Immature natural killer cell (primary cell): ENCODE data around the gene DES. TPM values are rescaled to one million over a fixed set of nuclear protein-coding genes. Genes with fewer than 3 reads are reported as not detected.

ENCODE experiments used
- DNase-seq, 3 donors: peaks; one replicate each; pipeline ENCODE4 v3.0.0; 2022; ENCODE audit warnings: mixed read lengths in 1 of 3
- H3K27ac Mint-ChIP-seq, 6 donors: one replicate each; pipeline ENCODE4 v1.8.0; 2020; ENCODE audit warnings: mixed read lengths in 6 of 6, mild to moderate bottlenecking in 5 of 6, inconsistent platforms in 4 of 6, moderate library complexity in 3 of 6
- H3K27me3 Mint-ChIP-seq, 3 donors: one replicate each; pipeline ENCODE4 v1.8.0; 2020 to 2021; ENCODE audit warnings: low read depth in 3 of 3, mild to moderate bottlenecking in 3 of 3, mixed read lengths in 3 of 3, moderate library complexity in 3 of 3, inconsistent platforms in 1 of 3
- H3K36me3 Mint-ChIP-seq, 3 donors: one replicate each; pipeline ENCODE4 v1.8.0; 2020; ENCODE audit warnings: mixed read lengths in 3 of 3, inconsistent platforms in 2 of 3, mild to moderate bottlenecking in 2 of 3
- H3K4me1 Mint-ChIP-seq, 2 donors: one replicate each; pipeline ENCODE4 v1.8.0; 2020; ENCODE audit warnings: inconsistent platforms in 2 of 2, mild to moderate bottlenecking in 2 of 2, mixed read lengths in 2 of 2, moderate library complexity in 1 of 2
- H3K4me3 Mint-ChIP-seq, 5 donors: one replicate each; pipeline ENCODE4 v1.8.0; 2020; ENCODE audit warnings: mild to moderate bottlenecking in 5 of 5, mixed read lengths in 5 of 5, inconsistent platforms in 3 of 5, moderate library complexity in 3 of 5
- H3K9me3 Mint-ChIP-seq, 6 donors: one replicate each; pipeline ENCODE4 v1.8.0; 2020; ENCODE audit warnings: mild to moderate bottlenecking in 6 of 6, mixed read lengths in 6 of 6, inconsistent platforms in 4 of 6, moderate library complexity in 3 of 6
- polyA plus RNA-seq, 3 donors: library from polyadenylated mRNA; unstranded; fragments of 300-500 nt; fragmentation: Illumina TruSeq; gene quantifications; one replicate each; pipeline ENCODE4 v1.2.3, GENCODE V29; 2021

Gene DES
- polyA plus RNA-seq, 3 donors from 2014 or later = not detected

GRCh38 chr2:219465659-219466561 lies 47.7 kb downstream of the DES start:
- Mint-ChIP-seq H3K36me3 (no peaks in the 10 kb centered on the region), H3K27ac (no peak overlapping the region), H3K9me3 (no peaks in the 10 kb centered on the region), H3K27me3 (peaks cover 2% of the 10 kb centered on the region in 3 donors), H3K4me3 (no peak overlapping the region), H3K4me1 (no peaks in the 10 kb centered on the region)
- no peak for DNase-seq

GRCh38 chr2:219466816-219467735 lies 48.9 kb downstream of the DES start:
- H3K27ac Mint-ChIP-seq = no peak overlapping the region
- peaks cover 0 to 2% (median 2%) of the 10 kb centered on the region in 3 donors for H3K27me3 Mint-ChIP-seq
- no peaks in the 10 kb centered on the region for H3K36me3 Mint-ChIP-seq
- no peaks in the 10 kb centered on the region for H3K9me3 Mint-ChIP-seq
- no peaks in the 10 kb centered on the region for H3K4me1 Mint-ChIP-seq
- DNase-seq = no peak
- no peak overlapping the region for H3K4me3 Mint-ChIP-seq

- H3K27ac Mint-ChIP-seq = no peak overlapping the region
- no peaks in the 10 kb centered on the region for H3K9me3 Mint-ChIP-seq
- no peaks in the 10 kb centered on the region for H3K36me3 Mint-ChIP-seq
- H3K4me1 Mint-ChIP-seq = no peaks in the 10 kb centered on the region
- H3K4me3 Mint-ChIP-seq = no peak overlapping the region
- peaks cover 0 to 2% (median 0%) of the 10 kb centered on the region in 3 donors for H3K27me3 Mint-ChIP-seq
- no peak for DNase-seq
These were observed 49.5 kb downstream of the DES start for GRCh38 chr2:219467736-219468075.

- H3K36me3 Mint-ChIP-seq = no peaks in the 10 kb centered on the region
- H3K4me1 Mint-ChIP-seq = no peaks in the 10 kb centered on the region
- no peak overlapping the region for H3K4me3 Mint-ChIP-seq
- no peak for DNase-seq
- no peak overlapping the region for H3K27ac Mint-ChIP-seq
- H3K9me3 Mint-ChIP-seq = no peaks in the 10 kb centered on the region
- peaks cover 0 to 2% (median 0%) of the 10 kb centered on the region in 3 donors for H3K27me3 Mint-ChIP-seq
These were observed 50.4 kb downstream of the DES start for GRCh38 chr2:219468410-219469185.

GRCh38 chr2:219469186-219469724 lies 51.1 kb downstream of the DES start:
- Mint-ChIP-seq H3K4me3 (no peak overlapping the region), H3K36me3 (no peaks in the 10 kb centered on the region), H3K4me1 (no peaks in the 10 kb centered on the region), H3K27me3 (peaks cover 0 to 2% (median 0%) of the 10 kb centered on the region in 3 donors), H3K27ac (no peak overlapping the region), H3K9me3 (no peaks in the 10 kb centered on the region)
- no peak for DNase-seq

GRCh38 chr2:219470429-219470828 lies 52.3 kb downstream of the DES start:
- no peak for DNase-seq
- H3K27me3 Mint-ChIP-seq = peaks cover 0 to 2% (median 2%) of the 10 kb centered on the region in 3 donors
- no peak overlapping the region for H3K27ac Mint-ChIP-seq
- H3K4me3 Mint-ChIP-seq = no peak overlapping the region
- H3K36me3 Mint-ChIP-seq = no peaks in the 10 kb centered on the region
- no peaks in the 10 kb centered on the region for H3K9me3 Mint-ChIP-seq
- H3K4me1 Mint-ChIP-seq = no peaks in the 10 kb centered on the region

- no peak for DNase-seq
- Mint-ChIP-seq H3K9me3 (no peaks in the 10 kb centered on the region), H3K27ac (no peak overlapping the region), H3K4me1 (peaks cover 0 to 3% of the 10 kb centered on the region in 2 donors), H3K36me3 (no peaks in the 10 kb centered on the region), H3K27me3 (peaks cover 0 to 2% (median 2%) of the 10 kb centered on the region in 3 donors), H3K4me3 (no peak overlapping the region)
These were observed 53.5 kb downstream of the DES start for GRCh38 chr2:219471476-219472371.

- Mint-ChIP-seq H3K27ac (no peak overlapping the region), H3K4me1 (peaks cover 0 to 3% of the 10 kb centered on the region in 2 donors), H3K4me3 (no peak overlapping the region), H3K36me3 (no peaks in the 10 kb centered on the region), H3K27me3 (peaks cover 0 to 4% (median 2%) of the 10 kb centered on the region in 3 donors), H3K9me3 (no peaks in the 10 kb centered on the region)
- DNase-seq = no peak
These were observed 54.5 kb downstream of the DES start for GRCh38 chr2:219472629-219473187.

- Mint-ChIP-seq H3K4me1 (peaks cover 0 to 3% of the 10 kb centered on the region in 2 donors), H3K27ac (no peak overlapping the region), H3K27me3 (peaks cover 0 to 4% (median 2%) of the 10 kb centered on the region in 3 donors), H3K4me3 (no peak overlapping the region), H3K9me3 (no peaks in the 10 kb centered on the region), H3K36me3 (no peaks in the 10 kb centered on the region)
- DNase-seq = no peak
These were observed 55.3 kb downstream of the DES start for GRCh38 chr2:219473511-219473910.

GRCh38 chr2:219474285-219475060 lies 56.3 kb downstream of the DES start:
- H3K4me3 Mint-ChIP-seq = no peak overlapping the region
- no peak for DNase-seq
- H3K4me1 Mint-ChIP-seq = peaks cover 0 to 3% of the 10 kb centered on the region in 2 donors
- H3K36me3 Mint-ChIP-seq = no peaks in the 10 kb centered on the region
- H3K27ac Mint-ChIP-seq = no peak overlapping the region
- H3K27me3 Mint-ChIP-seq = peaks cover 0 to 4% (median 2%) of the 10 kb centered on the region in 3 donors
- H3K9me3 Mint-ChIP-seq = no peaks in the 10 kb centered on the region

GRCh38 chr2:219475278-219475677 lies 57.1 kb downstream of the DES start:
- Mint-ChIP-seq H3K27me3 (peaks cover 0 to 6% (median 2%) of the 10 kb centered on the region in 3 donors), H3K36me3 (no peaks in the 10 kb centered on the region), H3K27ac (no peak overlapping the region), H3K4me1 (peaks cover 0 to 3% of the 10 kb centered on the region in 2 donors), H3K9me3 (no peaks in the 10 kb centered on the region), H3K4me3 (no peak overlapping the region)
- DNase-seq = no peak
